Stimulated activated memory B cell treated with anti-CD40 and anti-IgM and Interleukin-4, amounts not matched to agents 10 μg/mL and 1 μg/mL and 100 μg/mL, for 72 hours (primary cell): ENCODE data around the gene CX3CL1.

Experiments
- ATAC-seq: fragments of 150-1000 bp; cut with Tn5 transposase; 2 replicates; pipeline ENCODE4 v1.10.0; 2021
- H3K27ac Mint-ChIP-seq: one replicate; pipeline ENCODE4 v1.8.0; 2022; ENCODE audit warnings: mild to moderate bottlenecking, mixed read lengths
- H3K27me3 Mint-ChIP-seq: one replicate; pipeline ENCODE4 v1.8.0; 2022; ENCODE audit warnings: mixed read lengths
- H3K36me3 Mint-ChIP-seq: one replicate; pipeline ENCODE4 v1.8.0; 2022; ENCODE audit warnings: mixed read lengths
- H3K4me1 Mint-ChIP-seq: one replicate; pipeline ENCODE4 v1.8.0; 2022; ENCODE audit warnings: mixed read lengths
- H3K4me3 Mint-ChIP-seq: one replicate; pipeline ENCODE4 v1.8.0; 2022; ENCODE audit warnings: mild to moderate bottlenecking, moderate library complexity, mixed read lengths
- H3K9me3 Mint-ChIP-seq: one replicate; pipeline ENCODE4 v1.8.0; 2022; ENCODE audit warnings: mixed read lengths

Gene CX3CL1

DNA sequence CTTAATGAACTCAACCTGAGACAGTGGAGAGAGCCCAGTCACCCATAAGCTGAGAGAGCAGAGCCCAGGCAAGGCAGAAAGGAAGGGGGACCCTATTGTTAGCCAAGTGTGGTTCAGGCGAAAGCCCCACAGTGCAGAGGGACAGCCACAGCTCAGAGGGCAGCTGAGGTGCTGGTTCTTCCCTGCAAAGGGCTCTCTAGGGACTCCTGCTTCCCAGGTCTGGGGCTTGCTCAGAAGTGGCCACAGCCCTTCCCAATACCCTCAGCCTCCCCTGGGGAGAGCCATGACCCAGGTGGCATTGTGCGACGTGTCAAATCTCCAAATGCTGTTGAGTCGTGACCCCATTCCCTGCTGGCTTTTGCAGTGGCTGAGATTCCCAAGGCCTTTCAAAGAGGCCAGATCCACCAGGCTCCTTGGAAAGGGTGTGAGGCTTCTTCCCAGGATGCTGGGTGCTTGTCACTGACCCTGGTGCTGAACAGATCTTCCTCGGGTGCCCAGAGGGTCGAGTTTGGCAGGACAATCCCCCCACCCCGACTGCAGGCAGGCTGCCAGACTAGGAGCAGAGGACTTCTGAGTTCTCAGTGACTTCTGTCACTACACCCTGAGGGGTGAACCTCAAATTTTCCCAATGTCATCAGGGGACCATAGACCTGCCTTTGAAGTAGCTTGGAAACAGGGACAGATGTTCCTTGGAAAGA, 29.8 kb downstream of the CX3CL1 start:
- Mint-ChIP-seq H3K27me3 (no peaks in the 10 kb centered on the region), H3K27ac (peak overlapping the region; percentile 36), H3K4me1 (peaks cover 45% of the 10 kb centered on the region), H3K4me3 (no peak overlapping the region), H3K36me3 (no peaks in the 10 kb centered on the region), H3K9me3 (no peaks in the 10 kb centered on the region)
- ATAC-seq, result no peak

DNA sequence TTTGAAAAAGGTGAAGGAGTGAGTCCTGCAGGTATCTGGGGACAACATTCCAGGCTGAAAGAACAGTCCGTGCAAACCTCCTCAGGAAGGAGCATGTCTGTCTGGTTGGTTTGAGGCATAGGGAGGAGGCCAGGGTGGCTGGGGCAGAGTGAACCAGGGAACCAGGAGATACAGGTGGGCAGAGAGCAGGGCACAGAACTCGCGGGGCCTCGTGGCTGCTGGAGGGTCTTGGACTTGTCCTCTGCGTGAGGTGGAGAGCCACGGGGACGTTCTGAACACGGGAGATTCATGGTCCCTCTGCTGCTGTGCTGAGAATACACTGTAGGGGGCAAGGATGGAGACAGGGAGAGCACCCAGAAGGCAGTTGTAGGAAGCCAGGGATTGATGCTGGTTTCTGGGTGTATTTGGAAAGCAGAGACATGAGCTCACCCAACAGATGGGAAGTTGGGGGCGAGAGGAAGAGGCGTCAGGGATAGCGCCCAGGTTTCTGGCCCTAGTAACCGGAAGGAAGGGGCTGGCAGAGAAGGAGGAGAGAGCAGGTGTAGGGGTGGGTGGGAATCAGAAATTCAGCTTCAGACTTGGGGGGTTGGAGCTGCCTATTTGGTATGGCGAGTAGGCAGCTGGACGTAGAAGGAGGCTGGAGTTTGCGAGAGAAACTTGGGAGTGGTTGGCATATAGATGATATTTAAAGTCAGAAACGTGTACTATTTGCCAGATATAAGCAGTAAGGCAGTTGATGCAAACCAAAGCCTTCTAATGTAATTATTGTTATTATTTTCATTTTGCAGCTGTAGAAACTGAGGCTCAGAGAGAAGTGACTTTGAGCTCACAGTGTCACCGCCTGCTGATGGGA, 31.9 kb downstream of the CX3CL1 start, which contains the start of gene CCL17:
CCL17 (plus strand) TSS at position 803 of the 853 bp plus-strand sequence. CDS start 9,166 bp downstream, outside the sequence.
- Mint-ChIP-seq H3K36me3 (no peaks in the 10 kb centered on the region), H3K9me3 (no peaks in the 10 kb centered on the region), H3K4me3 (no peak within 1 kb of the TSS), H3K4me1 (peaks cover 43% of the 10 kb centered on the region), H3K27ac (peak within 1 kb of the TSS; percentile 58), H3K27me3 (no peaks in the 10 kb centered on the region)
- ATAC-seq, result no peak

DNA sequence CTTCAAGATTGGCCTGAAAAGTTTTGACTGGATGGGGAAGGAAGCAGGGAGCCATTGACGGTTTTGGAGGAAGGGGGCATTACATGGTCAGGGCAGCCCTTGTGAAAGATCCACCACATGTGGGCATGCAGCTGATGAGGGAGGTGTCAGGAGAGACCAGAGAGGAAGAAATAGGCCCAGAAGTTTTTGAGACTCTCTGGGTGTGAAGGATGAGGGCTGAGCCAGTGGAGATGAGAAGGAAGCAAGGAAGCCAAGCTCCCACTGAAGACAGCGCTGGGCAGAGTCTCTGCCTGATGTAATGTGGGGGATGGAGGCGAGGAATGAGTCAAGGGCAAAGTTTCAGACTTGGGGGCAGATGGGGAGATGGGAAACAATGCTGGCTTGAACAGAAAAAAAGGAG, 32.8 kb downstream of the CX3CL1 start:
- Mint-ChIP-seq H3K4me3 (no peak overlapping the region), H3K27ac (peak overlapping the region; percentile 58), H3K36me3 (no peaks in the 10 kb centered on the region), H3K9me3 (no peaks in the 10 kb centered on the region), H3K27me3 (no peaks in the 10 kb centered on the region), H3K4me1 (peaks cover 40% of the 10 kb centered on the region)
- ATAC-seq, result no peak

DNA sequence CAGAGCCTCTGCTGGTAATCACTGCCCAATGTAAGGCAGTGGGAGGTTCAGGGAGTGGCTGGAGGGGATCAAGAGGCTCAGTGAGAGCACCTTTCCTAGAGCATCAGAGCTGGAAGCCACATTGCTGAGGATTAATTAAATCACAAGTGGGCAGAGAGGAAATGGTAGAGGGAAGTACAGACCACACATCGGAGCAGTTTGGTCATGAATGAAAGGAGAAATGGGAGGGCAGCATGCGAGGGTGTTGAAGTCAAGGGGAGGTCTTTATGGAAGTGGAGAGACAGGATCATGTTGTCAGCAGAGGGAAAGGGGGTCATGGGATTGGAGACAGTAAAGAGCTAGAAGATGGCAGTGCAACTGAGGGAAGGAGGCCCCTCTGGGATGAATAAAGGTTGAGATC, 34.6 kb downstream of the CX3CL1 start:
- Mint-ChIP-seq H3K4me1 (peaks cover 47% of the 10 kb centered on the region), H3K27ac (no peak overlapping the region), H3K27me3 (no peaks in the 10 kb centered on the region), H3K9me3 (no peaks in the 10 kb centered on the region), H3K36me3 (no peaks in the 10 kb centered on the region), H3K4me3 (no peak overlapping the region)
- ATAC-seq, result no peak

DNA sequence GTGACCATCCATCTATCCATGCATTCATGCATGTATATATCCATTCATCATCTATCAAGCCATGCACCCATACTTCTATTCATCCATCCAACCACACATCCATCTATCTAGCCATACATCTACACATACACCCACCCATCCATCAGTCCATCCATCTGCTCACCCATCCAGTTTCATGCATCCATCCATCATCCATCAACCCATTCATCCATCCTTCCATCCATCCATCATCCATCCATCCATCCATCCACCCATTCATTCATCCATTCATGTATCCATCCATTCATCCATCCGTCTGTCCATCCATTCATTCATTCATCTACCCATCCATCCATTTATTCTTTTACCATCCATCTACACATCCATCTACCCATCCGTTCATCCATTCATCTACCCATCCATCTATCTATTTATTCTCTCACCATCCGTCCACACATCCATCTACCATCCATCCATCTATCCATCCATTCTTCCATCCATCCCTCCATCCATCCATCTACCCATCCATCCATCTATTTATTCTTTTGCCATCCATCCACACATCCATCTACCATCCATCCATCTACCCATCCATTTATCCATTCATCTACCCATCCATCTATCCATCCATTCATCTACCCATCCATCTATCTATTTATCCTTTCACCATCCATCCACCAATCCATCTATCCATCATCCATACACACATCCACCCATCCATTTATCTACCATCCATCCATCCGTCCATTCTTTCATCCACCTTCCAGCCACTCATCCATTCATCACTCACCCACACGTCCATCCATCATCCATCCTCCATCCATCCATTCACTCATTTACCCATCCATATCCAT, 35.4 kb downstream of the CX3CL1 start:
- H3K4me1 Mint-ChIP-seq, result peaks cover 53% of the 10 kb centered on the region
- H3K27me3 Mint-ChIP-seq, result no peaks in the 10 kb centered on the region
- H3K9me3 Mint-ChIP-seq, result no peaks in the 10 kb centered on the region
- no peak for ATAC-seq
- no peak overlapping the region for H3K27ac Mint-ChIP-seq
- H3K4me3 Mint-ChIP-seq, result no peak overlapping the region
- no peaks in the 10 kb centered on the region for H3K36me3 Mint-ChIP-seq

DNA sequence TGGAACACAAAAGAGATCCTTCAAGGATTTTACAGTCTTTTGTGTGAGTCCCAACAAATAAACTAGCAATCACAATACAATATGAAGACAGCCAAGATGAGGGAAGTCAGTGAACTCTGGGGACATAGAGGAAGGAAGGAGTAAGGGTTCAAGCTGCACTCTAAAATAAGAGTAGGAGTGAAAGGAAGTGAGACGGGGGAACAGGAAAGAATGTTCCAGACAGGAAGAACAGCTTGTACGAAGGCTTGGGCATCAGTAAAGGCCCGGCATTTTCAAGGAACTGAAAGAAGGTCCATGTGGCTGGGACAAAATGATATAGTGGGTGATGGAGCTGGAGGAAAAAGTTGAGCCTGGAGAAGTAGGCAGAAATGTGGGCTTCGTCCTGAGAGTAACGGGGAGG, 36.8 kb downstream of the CX3CL1 start:
- no peak for ATAC-seq
- H3K27me3 Mint-ChIP-seq, result no peaks in the 10 kb centered on the region
- H3K9me3 Mint-ChIP-seq, result no peaks in the 10 kb centered on the region
- H3K27ac Mint-ChIP-seq, result peak overlapping the region; percentile 89
- peak overlapping the region; percentile 2 for H3K4me3 Mint-ChIP-seq
- H3K36me3 Mint-ChIP-seq, result peaks cover 6% of the 10 kb centered on the region
- peaks cover 64% of the 10 kb centered on the region for H3K4me1 Mint-ChIP-seq

DNA sequence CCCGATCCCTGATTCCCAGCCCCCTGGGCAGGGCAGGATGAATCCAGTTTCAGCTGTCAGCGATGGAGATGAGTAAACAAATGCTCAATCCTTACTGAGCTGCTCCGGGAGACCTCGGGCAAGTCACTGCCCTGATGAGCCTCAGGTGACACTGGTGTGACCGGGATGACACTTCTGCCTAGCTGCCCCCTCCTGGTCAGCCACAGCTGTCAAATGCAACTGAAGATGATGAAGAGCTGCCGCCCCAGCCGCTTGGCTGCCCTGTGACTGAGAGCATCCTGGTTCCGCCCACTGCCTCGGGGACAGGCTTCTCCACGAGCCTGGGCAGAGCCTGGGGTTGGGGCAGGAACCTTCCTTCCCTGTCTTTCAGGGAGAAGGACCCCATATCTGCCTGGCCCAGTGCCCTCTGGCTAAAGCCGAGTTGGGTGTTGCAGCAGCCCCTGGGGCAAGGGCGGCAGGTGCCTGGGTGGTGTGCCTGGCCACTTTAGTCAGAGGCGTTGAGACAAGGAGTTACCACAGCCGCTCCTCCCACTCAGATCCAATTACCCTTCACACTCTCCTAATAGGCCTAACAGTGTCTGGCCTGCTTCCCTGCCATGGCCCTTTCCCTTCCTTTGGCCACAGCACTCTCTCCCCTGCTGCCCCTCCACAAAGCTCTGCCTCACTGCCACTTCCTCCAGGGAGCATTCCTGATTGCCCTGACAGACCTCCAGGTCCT, 37.7 kb downstream of the CX3CL1 start:
- Mint-ChIP-seq H3K27ac (peak overlapping the region; percentile 89), H3K9me3 (no peaks in the 10 kb centered on the region)

DNA sequence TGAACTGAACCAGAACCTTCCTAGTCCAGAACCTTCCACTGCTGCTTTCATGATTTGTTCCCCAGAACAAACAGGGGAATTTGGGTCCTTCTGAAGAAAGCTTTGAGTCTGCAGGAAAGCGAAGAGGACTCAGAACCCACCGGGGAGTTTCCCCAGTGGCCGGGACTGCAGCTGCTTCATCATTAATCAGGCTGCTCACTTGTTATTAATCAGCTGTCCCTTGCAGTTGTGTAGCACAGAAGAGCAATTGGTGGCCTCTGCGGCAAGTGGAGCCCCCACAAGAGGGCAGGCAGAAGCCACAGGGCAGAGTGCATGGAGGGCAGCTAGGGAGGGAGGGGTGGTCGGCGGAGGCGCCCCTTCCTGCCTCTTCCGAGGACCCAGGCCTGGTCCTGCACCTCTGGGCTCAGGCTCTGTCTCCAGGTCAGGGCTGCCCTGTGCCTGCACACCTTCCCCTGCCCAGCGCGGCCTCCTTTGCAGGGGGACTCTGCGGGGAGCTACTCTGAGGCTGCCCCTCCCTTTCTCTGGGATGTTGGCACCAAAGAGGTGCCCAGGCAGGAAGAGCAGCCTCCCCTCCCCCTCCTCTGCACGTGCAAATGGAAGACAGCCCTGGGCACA, 39.2 kb downstream of the CX3CL1 start:
- peak overlapping the region; percentile 55 for H3K4me3 Mint-ChIP-seq
- peak overlapping the region; percentile 89 for H3K27ac Mint-ChIP-seq
- peaks cover 73% of the 10 kb centered on the region for H3K4me1 Mint-ChIP-seq
- H3K27me3 Mint-ChIP-seq, result no peaks in the 10 kb centered on the region
- ATAC-seq, result peak; percentile 64
- peaks cover 28% of the 10 kb centered on the region for H3K36me3 Mint-ChIP-seq
- H3K9me3 Mint-ChIP-seq, result no peaks in the 10 kb centered on the region

More for the DNA sequence above, 37.7 kb downstream of the CX3CL1 start:
- H3K4me3 Mint-ChIP-seq, result no peak overlapping the region
- peaks cover 65% of the 10 kb centered on the region for H3K4me1 Mint-ChIP-seq
- H3K27me3 Mint-ChIP-seq, result no peaks in the 10 kb centered on the region
- no peak for ATAC-seq
- H3K36me3 Mint-ChIP-seq, result peaks cover 14% of the 10 kb centered on the region

DNA sequence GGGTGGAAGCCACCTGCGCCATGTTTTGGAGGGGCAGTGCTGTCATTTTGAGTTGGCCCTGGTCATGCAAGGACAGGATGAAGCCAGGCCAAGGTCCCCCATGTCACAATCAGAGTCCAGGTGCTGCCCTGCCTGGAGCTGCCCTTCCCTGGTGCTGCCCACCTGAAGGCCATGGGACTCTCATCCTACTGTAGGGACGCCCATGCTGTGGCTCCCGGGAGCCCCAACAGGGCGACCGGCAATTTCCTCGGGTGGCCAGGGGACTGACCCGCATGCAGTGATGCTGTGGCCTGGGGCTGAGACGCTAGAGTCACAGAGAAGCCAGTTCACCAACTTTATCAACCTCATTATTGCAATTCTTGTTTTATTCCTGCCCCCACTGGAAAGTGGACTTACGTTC, 40.3 kb downstream of the CX3CL1 start:
- Mint-ChIP-seq H3K4me3 (peak overlapping the region; percentile 85), H3K9me3 (no peaks in the 10 kb centered on the region), H3K27ac (peak overlapping the region; percentile 89), H3K4me1 (peaks cover 84% of the 10 kb centered on the region), H3K36me3 (peaks cover 32% of the 10 kb centered on the region), H3K27me3 (no peaks in the 10 kb centered on the region)
- no peak for ATAC-seq

DNA sequence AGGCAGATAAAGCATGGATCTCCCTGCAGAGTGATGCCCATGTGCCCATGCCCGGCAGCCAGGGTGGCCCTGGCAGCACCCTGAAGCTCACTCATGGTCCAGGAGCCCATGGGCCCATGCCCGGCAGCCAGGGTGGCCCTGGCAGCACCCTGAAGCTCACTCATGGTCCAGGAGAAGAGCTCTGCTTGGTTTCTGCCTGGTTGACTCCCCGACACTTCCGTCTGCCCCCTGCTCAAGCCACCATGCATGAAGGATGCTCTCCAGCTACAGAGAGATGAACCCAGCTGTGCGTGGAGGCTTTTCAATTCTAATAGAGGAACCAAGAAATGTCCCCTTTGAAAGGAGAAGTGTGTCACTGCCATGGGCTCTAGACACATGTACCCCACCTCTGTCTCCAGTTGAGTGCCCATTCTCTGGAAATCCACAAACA, 41.0 kb downstream of the CX3CL1 start:
- Mint-ChIP-seq H3K27me3 (no peaks in the 10 kb centered on the region), H3K27ac (peak overlapping the region; percentile 89), H3K9me3 (no peaks in the 10 kb centered on the region), H3K4me1 (peaks cover 90% of the 10 kb centered on the region), H3K36me3 (peaks cover 32% of the 10 kb centered on the region), H3K4me3 (peak overlapping the region; percentile 85)
- peak; percentile 87 for ATAC-seq

DNA sequence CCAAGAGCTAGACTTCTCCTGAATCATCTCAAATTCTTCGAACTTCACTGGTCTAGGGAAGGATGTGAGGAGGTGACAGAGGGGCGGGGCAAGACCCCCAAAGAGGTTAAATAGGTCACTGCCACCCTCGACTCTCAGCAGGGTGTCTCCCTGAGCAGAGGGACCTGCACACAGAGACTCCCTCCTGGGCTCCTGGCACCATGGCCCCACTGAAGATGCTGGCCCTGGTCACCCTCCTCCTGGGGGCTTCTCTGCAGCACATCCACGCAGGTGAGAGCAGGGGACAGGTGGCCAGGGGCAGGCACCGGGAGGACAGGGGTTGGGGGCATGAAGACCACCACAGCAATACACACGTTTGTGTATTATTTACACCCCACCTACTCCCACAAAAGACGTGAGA, 41.4 kb downstream of the CX3CL1 start:
- peak overlapping the region; percentile 89 for H3K27ac Mint-ChIP-seq

DNA sequence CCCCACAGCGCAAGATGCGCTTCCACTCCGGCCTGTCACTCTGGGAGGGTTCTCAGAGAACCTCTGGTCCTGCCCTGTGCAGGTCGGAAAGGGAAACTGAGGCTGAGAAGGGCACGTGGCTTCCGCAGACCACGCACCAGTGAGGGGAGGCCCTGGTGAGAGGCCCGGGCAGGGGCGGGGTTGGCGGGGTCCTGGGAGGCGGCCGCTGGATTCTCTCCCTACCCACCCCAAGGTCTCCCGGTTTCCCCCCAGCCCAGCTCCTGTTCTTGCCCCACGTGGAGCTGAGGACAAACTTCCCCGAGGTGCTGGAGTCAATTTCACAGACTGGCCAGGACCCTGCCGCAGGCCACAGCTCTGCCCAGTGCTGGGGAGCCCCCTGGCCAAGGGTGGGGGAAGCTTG, 43.8 kb downstream of the CX3CL1 start:
- H3K36me3 Mint-ChIP-seq, result peaks cover 32% of the 10 kb centered on the region
- H3K9me3 Mint-ChIP-seq, result no peaks in the 10 kb centered on the region
- peak overlapping the region; percentile 84 for H3K4me3 Mint-ChIP-seq
- H3K27ac Mint-ChIP-seq, result peak overlapping the region; percentile 89
- peaks cover 84% of the 10 kb centered on the region for H3K4me1 Mint-ChIP-seq
- no peak for ATAC-seq
- H3K27me3 Mint-ChIP-seq, result no peaks in the 10 kb centered on the region

More for the DNA sequence above, 41.4 kb downstream of the CX3CL1 start:
- peak; percentile 60 for ATAC-seq
- H3K4me3 Mint-ChIP-seq, result peak overlapping the region; percentile 85
- H3K9me3 Mint-ChIP-seq, result no peaks in the 10 kb centered on the region
- H3K27me3 Mint-ChIP-seq, result no peaks in the 10 kb centered on the region
- peaks cover 94% of the 10 kb centered on the region for H3K4me1 Mint-ChIP-seq
- peaks cover 32% of the 10 kb centered on the region for H3K36me3 Mint-ChIP-seq

DNA sequence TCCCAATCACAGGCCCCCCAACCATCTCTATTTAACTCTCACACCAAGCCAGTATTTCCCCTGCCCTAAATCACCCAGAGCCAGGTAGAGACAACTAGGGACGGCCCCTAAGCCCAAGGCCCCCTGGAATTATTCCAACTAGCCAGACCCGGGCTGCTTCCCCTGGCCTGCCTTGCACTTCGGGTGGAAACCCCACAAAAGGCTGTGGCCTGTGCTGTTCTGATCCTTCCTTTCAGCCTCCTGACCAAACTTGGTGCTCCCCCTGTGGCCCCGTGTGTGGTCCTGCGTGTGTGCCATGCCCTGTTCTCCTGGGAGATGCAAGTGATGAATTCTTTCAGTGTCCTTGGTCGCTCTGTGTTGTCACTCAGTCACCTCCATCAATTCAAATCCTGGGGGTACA, 47.2 kb downstream of the CX3CL1 start:
- peak overlapping the region; percentile 91 for H3K27ac Mint-ChIP-seq
- no peak overlapping the region for H3K4me3 Mint-ChIP-seq
- ATAC-seq, result no peak

More for the DNA sequence above, 47.2 kb downstream of the CX3CL1 start:
- Mint-ChIP-seq H3K9me3 (no peaks in the 10 kb centered on the region), H3K36me3 (peaks cover 24% of the 10 kb centered on the region), H3K27me3 (no peaks in the 10 kb centered on the region), H3K4me1 (peaks cover 58% of the 10 kb centered on the region)
